ENCODE results near the gene HDGFL2.
A peak's percentile ranks its signal among the peaks of the same experiment; 100 is the strongest.
"Not testable (repeated sequence)": the region's sequence is repeated elsewhere in the genome, so short reads cannot be mapped to it uniquely, and the experiment has no call there.

The HDGFL2 gene

DNA sequence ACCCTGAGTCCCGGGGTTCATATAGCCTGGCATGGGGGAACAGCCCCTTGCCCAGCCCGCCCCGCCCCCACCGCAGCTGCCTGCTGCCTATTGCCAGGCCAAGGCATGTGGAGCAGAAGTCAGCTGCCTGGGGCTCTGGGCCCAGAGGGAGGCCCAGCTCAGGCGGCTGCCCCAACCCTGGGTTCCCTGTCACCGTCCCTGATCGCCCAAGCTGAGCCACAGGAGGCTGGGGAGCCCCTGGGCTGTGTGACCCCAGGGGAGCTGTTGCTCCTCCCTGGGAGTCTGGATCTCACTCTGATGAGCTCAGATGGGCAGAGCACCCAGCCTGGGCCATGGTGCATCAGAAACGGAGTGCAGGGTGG is 44.8 kb downstream of the HDGFL2 start:
- DNase-seq = no peak

DNA sequence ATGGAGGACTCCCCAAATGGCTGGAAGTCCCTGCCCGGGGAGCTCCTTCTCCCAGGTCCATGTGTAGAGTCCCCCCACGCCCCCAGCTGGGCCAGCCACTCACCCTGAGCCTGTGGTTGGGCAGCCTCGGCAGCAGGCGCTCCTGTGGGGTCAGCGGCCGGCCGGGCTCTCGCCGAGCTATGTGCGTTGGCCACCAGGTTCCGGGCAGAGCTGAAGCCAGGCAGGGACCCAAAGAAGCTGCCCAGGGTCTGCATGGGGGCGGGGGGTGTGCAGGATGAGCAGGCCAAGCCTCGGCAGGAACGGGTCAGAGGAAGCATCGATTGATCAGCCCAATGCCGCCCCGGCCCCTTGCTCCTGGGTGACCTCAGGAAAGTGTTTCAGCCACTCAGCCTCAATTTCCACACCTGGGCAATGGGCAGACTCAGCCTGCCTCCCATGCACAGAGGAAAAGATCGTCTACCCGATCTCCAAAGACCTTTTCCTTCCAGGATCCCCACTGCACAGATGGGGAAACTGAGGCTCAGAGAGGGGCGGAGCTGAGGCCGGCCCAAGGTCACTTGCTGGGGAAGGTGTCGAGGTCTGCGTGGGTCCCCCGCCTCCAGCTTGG is 45.5 kb downstream of the HDGFL2 start:
- no peak for DNase-seq

GRCh38 chr19:4518345-4519171 is 46.5 kb downstream of the HDGFL2 start, which contains the start of gene PLIN4:
Gene PLIN4 (minus strand): TSS chr19:4518486. CDS start chr19:4518272, 214 bp downstream.
- DNase-seq = no peak

DNA sequence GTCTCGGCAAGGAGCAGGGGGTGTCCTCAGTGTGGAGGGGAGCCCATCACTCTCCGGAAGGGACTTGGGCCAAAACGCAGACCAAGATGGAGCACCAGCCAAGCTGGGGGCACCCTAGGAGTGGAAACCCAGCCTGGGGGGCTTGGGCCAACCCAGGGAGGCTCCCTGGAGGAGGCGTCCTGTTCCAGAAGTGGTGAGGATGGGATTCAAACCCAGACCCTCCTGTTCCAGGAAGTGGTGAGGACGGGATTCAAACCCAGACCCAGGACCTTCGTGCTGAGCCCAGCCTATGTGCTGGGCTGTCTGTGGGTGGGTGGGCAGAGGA is 47.0 kb downstream of the HDGFL2 start:
- DNase-seq = no peak

GRCh38 chr19:4519521-4520277 is 47.6 kb downstream of the HDGFL2 start:
- DNase-seq = no peak

DNA sequence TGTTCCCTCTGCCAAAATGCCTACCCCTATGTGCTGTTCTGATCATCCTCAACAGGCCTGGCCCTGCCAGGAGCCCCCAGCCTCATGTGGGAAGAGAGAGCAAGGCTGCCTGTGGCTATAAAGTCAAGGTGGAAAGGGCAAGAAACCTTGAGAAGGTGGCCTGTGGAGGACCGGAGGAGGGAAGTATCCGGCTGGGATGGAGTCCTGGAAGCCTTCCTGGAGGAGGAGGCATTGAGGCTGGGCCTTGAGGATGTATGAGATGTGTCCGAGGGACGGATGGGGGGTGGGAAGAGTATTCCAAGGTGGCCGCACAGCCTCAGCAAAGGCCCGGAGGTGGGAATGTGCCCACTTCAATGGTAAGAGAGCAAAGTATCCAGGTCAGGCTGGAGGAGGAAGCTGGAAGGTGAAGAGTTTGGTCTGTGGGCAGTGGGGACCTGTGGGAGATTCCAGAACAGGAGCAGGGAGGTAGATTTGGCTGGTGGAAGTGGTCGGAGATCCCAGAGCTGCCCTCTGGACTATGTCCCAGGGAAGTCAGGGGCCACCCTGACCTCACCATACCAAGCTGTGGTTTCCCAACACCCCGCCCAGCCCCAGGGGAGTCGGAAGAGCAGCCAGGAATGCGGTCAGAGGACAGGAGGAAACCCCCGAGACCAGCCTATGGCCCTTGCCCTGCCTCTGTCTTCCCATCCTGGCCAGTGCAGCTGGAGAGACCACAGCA is 49.2 kb downstream of the HDGFL2 start:
- DNase-seq = no peak

DNA sequence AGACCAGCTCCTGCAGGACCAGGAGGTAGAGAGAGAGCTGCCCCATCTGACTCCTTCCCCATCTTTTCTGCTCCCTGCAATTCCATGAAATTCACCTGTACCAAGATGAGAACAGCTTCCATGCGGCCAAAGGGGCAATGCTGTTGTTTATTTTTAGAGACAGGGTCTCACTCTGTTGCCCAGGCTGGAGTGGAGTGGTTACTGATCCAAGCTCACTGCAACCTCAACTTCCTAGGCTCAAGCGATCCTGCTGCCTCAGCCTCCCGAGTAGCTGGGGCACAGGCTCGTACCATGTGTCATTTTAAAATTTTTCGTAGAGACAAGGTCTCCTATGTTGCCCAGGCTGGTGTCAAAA is 49.8 kb downstream of the HDGFL2 start:
- no peak for DNase-seq

DNA sequence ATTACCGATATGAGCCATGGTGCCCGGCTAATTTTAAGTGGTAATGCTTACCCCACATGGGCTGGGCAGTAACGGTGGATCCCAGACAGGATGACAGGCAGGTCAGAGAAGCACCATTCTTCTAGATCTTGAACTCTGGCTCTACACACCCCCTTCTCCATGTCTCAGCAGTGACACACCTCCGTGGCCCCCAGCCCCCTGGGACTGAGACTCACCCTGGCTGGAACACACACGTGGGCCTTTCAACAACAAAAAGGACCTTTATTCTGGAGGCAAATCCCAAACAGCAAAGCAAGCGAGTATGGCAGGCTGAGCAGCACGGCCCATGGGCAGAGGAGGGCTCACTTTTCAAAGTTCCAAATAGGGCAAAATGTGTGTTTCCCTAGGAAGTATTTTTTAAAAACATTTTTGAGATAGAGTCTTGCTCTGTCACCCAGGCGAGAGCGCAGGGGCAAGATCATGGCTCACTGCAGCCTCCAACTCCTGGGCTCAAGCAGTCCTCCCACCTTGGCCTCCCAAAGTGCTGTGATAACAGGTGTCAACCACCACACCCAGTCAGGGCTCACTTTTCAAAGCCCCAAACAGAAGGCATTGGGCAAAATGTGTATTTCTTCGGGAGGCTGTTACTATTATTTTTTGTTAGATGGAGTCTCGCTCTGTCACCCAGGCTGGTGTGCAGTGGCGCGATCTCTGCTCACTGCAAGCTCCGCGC is 50.4 kb downstream of the HDGFL2 start:
- DNase-seq = no peak

GRCh38 chr19:4523306-4524110 is 51.4 kb downstream of the HDGFL2 start:
- DNase-seq = peak; percentile 25

GRCh38 chr19:4524808-4525562 is 52.9 kb downstream of the HDGFL2 start:
- peak; percentile 70 for DNase-seq

GRCh38 chr19:4525563-4526002 is 53.5 kb downstream of the HDGFL2 start:
- no peak for DNase-seq

- not testable (repeated sequence) for DNase-seq
Measured at GRCh38 chr19:4527377-4527776, 55.3 kb downstream of the HDGFL2 start.

GRCh38 chr19:4528843-4529242 is 56.7 kb downstream of the HDGFL2 start:
- DNase-seq = no peak

GRCh38 chr19:4529924-4530522 is 57.9 kb downstream of the HDGFL2 start:
- no peak for DNase-seq

GRCh38 chr19:4531562-4532165 is 59.6 kb downstream of the HDGFL2 start:
- no peak for DNase-seq

- no peak for DNase-seq
Measured at GRCh38 chr19:4533334-4533733, 61.2 kb downstream of the HDGFL2 start.

DNA sequence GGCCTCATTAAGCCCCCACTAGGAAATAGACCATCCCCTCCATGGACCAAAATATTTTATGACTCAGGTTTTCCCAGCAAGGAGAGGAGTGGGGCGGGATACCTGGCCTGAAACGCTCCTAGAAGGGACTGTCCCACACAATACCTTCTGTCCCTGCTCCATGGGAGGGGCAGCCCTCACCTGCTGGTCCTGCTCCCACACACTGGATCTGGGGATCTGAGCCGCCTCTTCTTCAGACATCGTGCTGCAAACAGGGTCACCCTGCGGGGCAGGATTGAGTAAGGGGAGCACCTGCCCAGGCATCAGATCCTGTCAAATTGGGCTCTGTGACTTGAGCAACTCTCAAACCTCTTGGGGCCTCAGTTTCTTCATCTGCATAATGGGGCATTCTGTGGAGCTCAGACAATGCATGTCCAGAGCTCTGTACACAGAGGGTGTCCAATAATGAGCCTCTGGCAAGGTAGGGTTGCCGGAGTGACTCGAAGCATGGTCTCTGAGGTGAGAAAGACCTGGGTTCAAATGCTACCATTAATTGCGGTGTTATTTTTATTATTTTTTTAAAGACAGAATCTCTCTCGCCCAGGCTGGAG is 61.8 kb downstream of the HDGFL2 start:
- DNase-seq = no peak

- peak; percentile 30 for DNase-seq
Measured at GRCh38 chr19:4534836-4535658, 63.0 kb downstream of the HDGFL2 start, which contains the start of gene PLIN5. Gene PLIN5 (minus strand): TSS chr19:4535224. CDS start chr19:4534074, 1,150 bp downstream.

DNA sequence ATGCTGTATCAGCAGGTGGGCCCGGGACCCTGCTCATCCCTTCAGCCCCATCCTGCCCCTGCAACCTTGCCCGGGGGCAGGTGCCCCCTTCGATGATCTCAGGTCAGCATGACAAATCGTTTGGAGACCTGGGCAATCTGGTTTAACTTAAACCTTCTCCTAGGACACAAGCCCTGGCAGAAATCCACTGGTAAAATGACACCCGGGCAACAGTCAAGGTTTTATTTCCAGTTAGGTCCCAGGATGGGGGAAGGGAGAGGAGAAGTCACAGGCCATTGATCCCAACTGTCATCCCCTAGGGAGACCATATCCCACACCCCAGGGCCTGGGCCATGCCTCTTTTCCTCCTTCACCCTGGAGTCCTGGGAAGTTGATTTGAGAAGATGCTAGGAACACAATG is 64.7 kb downstream of the HDGFL2 start:
- no peak for DNase-seq

Data from activated naive CD4-positive, alpha-beta T cell treated with Interleukin-2 at 50 U/mL for 16 hours (primary cell).